HG03025 (cell line): Measurements from ENCODE around the gene PIK3R1.
"Not testable (repeated sequence)": the region's sequence is repeated elsewhere in the genome, so short reads cannot be mapped to it uniquely, and the experiment has no call there.

ENCODE experiments used
- ATAC-seq: cut with Tn5 transposase; IDR thresholded peaks from one replicate; pipeline ENCODE4 v1.9.1; 2021; ENCODE audit warnings: mild to moderate bottlenecking, moderate library complexity; ENCODE audit not compliant: unreplicated experiment, low FRiP score

Gene PIK3R1

DNA sequence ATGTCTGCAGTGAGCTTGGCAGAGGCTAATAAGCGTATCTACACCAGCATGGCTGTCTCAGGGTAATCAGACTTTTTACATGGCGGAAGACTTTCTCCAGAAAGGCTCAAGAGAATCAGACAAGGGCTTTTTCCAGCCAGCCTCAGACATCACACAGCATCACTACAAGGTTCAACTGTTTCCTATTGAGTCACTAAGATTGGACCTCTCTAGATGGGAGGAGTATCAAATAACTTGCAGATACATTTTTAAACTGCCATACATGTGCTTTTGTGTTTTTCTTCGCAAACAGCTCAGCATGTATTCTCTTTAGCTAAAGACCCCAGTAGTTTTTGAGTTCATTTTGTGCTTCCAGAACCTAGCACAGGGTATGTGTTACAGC, 22.9 kb upstream of the PIK3R1 start:
- no peak for ATAC-seq

DNA sequence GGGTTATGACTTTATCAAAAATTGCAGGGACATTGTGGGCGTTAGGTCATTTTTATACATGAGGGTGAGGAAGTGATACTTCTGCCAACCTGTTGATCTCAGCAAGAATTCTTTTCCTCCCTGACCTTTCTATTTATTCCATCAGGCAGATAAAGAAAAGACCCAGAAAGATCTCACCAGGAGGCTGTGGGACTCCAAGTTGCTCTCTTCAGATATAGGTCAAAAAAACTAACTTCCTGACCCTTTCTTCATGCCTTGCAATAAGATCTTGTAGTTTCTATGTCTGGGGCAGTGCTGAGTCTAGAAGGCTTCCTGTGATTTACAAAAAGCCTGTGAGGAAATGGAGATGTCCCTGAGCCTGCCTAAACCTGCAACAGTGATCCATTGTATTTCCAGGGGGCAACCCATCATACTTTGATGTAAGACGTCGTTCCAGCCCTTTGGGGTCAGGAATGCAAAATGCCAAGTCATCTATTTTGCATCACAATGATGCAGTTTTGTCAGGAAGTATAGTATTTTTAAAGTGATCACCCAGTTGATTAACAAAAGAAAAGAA, 22.0 kb upstream of the PIK3R1 start:
- ATAC-seq = no peak

DNA sequence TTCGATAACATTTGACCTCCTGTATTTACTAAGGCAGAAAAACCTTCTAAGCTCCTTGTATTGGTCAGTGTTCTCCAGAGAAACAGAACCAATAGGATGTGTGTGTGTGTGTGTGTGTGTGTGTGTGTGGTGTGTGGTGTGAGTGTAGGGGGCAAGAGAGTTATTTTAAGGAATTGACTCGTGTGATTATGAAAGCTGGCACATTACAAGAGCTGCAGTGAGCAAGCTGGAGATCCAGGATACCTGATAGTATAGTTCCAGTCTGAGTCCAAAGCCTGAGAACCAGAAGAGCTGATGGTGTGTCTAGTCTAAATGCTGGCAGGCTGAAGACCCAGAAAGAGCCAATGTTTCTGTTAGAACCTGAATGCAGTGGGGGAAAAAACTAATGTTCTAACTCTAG, 21.2 kb upstream of the PIK3R1 start:
- ATAC-seq = no peak

DNA sequence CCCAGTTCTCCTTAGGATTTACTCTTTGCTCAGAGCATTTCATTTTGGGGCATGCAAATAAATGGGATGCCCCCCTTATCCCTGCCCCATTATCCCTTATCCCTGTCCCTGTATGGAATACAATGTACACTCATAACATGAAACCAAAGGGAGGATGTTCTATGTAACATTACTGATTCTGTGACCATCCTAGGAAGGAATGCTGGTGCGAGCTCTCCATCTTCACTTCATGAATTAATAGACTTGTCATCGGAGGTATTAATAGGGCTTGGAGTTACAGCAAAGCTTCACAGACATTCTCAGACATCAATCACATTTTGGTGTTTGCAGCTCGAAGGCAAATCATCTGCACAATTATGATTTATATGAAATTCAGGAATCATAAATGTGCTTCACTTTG, 20.4 kb upstream of the PIK3R1 start:
- ATAC-seq = no peak

DNA sequence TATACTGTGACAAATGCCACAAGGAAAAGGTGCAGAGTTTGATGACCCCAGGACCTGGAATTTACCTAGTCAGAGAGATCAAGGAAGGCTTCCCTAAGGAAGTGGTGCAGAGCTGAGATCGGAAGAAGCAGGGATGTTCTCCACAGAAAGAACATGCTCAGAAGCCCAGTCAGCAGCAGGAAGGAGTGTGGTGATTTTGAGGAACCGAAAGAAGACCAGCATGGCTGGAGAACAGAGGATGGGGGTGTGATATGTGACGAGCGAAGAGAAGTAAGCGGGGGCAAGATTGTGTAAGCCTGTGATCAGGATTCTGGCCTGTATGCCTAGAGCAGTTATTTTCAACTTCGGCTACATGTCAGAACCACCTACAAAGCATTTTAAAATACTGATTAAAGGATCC, 18.7 kb upstream of the PIK3R1 start:
- ATAC-seq = peak; percentile 98

DNA sequence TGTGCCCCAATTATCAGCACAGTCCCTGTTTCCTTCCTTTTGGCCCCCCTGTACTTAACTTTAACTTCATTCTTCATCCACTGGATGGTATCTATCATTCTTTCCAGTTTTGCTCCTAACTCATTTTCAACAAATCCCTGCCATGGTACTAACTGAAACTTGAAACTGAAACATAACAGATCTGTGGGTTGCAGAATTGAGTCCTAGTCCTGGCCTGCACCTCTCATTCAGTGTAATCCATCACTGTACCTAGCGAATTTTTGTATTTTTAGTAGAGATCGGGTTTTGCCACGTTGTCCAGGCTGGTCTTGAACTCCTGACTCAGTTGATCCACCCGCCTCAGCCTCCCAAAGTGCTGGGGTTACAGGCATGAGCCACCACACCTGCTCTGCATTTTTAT, 15.3 kb upstream of the PIK3R1 start:
- no peak for ATAC-seq

DNA sequence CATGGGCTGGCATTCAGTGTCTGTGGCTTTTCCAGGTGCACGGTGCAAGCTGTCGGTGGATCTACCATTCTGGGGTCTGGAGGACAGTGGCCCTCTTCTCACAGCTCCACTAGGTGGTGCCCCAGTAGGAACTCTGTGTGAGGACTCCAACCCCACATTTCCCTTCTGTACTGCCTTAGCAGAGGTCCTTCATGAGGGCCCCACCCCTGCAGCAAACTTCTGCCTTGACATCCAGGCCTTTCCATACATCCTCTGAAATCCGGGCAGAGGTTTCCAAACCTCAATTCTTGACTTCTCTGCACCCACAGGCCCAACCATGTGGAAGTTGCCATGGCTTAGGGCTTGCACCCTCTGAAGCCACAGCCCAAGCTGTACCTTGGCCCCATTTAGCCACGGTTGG, 4.9 kb upstream of the PIK3R1 start:
- ATAC-seq = not testable (repeated sequence)

DNA sequence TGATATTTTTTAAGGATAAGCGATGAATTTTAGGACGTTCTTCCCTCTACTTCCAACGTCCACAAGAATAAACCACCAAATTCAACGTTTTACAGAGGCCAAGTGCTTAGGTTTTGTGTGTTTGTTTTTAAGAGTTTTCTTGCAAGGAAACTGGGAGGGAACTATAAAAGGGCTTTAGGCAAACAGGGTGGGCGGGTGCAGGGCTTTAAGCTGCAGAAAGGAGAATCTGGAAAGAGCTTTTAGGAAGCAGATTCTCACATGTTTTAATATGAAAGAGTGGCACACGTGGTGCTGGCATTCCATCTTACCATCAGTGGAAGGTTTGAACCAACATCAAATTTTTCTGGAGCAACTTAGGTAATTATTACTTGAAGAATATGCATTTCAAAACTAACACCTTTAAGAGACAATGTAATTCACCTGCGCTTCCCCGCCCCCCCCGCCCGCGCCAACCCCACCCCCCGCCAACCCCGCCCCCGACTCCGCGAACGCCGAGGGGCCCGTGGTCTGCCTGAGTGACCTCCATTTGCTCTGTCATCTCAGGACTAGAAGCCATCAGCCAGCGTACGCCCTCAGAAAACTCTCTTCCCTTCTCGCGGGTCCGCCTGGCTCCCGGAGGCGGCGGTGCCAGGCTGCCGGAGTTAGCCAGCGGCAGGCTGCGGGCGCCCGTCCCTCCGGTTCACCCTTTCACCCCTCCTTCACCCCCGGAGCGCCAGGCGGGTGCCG, 911 bp upstream of the PIK3R1 start:
- peak; percentile 17 for ATAC-seq

DNA sequence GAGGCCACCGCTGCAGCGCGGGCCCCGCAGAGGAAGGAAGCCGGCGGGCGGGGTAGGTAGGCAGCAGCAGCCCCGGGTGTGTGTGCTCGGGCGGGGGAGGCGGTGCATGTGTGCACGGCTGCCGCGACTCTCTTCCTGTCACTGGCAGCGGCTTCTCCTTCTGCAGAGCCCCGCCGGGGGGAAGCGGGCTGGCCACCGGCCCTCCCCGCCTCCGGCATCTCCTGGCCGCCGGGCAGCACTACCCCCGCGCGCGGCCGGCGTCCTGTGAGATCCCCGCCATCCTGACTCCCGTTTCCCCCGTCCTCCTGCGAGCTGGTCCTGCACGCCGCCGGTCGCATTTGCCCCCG, 315 bp downstream of the PIK3R1 start:
- peak; percentile 52 for ATAC-seq

DNA sequence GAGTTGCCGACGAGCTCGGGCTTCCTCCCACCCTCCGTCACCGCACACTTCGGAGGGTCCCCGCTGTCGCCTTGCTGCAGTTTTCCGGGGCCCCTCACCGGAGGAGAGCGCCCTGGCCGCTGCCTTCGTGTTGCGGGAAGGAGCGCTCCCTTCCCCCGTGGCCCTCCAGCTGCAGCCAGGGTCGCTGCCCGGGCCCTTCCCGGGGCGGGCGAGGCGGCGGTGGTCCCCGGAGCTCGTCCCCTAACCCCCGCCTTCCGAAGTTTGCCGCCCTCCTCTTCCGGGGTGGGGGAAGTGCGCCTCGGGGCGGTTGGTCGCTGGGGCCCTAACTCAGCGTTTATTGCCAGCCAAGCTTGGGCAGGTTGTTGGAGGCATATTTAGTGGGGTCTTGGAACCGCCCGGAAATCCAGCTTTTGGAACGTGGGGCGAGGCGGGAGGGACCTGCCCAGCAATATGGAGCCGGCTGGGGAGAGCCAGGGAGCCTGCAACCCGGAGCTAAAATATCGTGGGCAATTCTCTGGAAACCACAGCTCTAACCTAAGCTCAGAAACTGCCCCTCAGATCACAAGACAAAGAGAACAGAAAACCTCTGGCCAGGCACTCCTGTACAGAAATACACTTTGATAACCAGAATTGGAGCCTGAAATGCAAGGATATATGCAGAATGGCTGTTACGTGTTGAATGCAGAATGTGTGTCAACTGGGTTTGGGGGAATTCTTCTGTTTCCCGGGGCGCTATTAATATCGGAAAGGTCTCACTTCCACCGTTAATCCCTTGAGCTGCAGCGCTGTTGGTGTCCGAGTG, 890 bp downstream of the PIK3R1 start:
- peak; percentile 31 for ATAC-seq

DNA sequence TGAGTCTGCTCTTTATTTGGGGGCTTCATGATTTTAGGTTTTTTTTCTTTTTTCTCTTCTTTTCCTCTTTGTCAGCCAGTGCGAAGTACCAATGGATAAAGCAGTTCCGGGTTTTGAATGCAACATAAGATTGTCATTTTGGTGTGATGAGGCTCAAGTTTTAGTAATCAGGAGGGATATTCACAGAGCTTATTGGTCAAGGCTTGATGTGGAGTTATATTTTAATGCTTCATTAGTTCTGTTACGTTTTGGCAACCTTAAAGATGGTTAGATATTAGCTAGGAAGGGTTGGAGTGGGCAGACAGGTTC, 1.4 kb downstream of the PIK3R1 start:
- ATAC-seq = no peak

DNA sequence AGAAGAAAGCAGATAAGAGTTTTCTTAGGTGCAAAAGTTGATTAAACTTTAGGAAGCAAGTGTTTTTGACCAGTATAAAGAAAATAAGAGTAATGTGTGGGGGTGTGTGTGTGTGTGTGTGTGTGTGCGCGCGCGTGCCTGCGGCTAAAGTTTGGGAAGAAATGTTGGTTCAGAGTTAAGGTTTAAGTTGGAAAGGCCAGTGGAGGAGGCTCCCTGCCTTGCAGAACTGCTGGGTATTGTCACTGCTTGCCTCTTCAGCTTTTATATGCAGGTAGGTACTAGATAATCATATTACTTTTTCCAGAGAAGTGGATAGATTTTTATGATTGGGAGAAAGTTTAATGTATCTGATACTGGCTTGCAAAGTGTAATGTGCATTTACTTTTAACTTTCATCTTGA, 2.0 kb downstream of the PIK3R1 start:
- ATAC-seq = no peak

DNA sequence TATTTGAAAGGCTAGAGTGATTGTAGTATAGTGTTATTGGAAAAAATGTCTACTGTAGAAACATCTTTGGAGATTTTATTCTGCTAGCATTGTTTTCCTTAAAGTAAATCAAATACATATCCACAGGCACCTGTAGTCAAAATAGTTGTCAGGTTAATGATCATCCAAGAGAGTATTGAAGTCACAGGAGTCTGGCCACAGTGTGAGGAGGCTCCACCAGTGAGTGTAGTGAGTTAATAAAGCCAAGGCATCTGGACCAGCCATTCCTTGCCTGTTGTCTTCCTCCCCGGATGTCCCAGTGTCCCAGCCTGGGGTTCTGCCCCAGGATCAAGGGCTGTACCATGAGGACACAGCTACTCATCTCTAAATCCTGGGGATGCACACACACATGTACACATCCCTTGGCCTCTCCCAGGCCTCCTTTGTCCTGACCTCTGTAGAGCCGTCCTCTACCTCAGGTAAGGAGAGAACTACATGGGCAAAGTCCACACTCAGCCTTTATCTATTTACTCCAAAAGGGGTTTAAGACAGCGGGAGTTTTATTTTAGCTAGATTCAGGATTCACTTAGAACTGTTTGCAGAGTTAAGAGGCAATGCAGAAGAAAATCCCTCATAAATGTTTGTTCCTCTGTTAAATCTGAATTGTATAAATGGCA, 3.7 kb downstream of the PIK3R1 start:
- ATAC-seq = no peak

DNA sequence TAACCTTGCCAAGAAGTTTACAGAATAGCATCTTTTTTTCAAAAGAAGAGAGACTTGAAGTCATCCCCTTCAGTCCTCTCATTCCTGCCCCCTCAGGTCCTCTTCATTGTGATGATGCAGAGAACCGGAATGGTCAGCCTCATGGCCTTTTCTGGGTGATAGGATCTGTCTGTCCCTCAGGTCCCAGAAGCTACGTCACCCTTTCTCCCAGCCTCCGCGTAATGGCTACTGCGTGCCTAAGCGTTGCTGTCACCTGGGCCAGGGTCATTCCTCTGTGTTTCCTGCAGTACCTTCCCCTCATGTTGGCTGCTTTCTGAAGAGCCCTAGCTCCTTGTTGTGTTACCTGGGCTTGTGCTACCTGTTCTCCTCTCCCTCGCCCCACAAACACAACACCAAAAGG, 4.7 kb downstream of the PIK3R1 start:
- no peak for ATAC-seq

DNA sequence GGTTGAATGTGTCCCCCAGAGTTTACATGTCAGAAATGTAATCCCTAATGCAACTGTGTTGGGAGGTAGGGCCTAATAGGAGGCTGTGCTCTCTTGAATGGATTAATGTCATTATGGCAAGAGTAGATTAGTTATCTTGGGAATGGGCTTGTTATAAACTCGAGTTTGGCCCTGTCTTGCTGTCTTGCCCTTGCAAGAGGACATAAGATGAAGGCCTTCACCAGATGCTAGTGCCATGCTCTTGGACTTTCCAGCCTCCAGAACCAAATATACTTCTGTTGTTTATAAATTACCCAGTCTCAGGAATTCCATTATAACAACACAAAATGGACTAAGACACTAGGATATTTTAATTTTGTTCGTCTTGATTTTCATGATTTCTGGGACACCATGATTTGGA, 5.4 kb downstream of the PIK3R1 start:
- ATAC-seq = no peak

DNA sequence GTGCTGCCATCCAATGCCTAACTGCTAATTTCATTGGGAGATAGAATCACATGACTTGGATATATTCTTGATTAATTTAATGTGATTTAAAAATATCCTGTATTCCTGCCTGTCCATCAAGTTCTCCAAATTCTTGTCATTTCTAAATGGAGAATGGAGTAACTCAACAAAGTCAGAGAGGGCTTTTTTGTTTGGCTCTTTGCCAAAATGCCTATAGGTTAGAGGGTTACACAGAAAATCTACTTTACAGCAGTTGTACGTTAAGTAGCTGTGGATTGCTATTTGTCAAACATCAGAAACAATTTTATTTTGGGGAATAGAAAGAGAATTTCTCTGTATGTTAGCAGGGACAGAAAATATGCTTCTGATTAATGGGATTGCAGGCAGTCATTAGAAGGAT, 5.9 kb downstream of the PIK3R1 start:
- ATAC-seq = no peak

DNA sequence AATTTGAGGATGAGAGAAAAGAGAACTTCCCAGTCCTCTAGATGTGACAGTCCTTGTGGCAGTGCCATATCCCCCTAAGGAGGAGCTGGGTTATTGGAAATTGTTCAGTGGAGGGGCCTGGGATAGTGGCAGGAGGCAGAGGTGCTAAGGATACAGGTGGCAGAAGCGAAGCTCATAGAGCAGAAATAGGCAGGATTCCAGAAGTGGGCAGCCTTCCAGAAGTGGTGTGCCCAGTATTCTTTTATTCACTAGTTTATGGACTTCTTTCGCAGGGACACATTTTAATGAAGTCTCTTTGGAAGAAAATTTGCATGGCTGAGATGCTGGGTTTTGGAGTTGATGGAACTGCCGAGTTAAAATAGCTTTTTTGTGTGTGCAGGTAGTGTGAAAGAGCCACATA, 6.8 kb downstream of the PIK3R1 start:
- ATAC-seq = no peak

DNA sequence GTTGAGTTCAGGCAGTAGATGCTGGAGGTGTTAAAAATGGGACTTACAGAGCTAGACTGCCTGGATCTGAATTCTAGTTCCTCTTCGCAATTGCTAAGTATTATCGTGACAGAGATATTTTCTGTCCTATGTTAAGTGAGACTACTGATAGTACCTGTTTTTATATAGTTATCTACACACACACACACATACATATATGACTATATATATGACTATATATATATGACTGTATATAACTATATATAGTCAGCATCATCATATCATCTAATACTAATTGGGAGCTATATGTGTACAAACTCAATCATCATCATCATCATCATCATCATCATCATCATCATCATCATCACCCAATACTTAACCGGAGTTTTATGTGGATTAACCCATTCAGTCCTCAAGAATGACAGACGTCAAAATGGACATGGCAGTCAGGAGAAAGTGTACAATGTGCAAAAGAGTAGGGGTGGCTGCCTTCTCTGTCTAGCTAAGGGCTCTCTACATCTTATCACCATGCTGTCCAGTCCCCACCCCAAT, 7.3 kb downstream of the PIK3R1 start:
- ATAC-seq = no peak

DNA sequence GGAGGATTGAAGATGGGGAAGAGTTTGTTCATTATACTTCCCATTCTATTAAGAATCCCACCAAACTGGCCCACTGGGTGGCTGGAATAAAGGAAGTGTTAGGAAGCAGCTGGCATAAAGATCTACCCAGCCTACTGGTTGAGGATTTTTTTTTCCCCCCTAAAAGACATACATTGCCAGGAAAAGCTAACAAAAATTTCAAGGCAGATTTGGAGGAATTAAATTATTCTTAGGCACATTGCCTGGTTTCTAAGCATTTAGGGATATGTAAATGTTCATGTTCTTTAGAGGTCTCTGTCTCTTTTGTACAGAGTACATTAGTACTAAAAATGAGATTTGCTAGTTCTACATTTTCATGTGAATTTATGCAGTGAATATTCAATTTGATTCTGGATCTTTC, 8.3 kb downstream of the PIK3R1 start:
- no peak for ATAC-seq

DNA sequence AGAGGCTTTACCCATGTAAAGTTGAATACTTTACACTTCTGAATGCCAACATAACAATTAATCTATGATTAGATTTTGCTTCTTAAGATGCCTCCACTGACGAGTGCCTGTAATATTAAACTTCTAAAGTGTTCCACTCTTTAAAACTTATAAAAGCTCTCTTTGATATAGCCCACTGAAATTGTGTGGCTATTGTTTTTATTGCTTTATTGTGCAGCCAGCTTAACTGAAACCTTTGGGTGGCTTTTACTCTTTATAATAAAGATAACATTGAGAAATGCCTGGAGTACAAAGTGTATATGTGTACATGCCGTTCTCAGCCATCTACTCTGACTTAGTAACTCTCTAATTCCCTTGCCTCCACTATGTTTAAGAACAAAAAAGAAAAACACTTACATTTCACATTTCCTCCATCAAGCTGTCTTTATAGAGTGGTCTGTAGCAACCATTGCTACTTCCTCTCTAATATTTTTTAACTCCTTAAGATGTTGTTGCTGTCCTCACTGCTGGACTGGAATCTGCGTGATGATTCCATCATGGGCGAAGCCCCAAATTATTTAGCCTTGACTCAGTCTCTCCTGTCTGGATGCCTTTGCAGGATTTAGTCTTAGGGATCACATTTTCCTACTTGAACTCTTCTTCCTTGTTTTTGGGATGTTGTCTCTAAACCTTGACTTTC, 9.1 kb downstream of the PIK3R1 start:
- no peak for ATAC-seq
